PFSK-1 (cell line): ENCODE measurements around the gene PIGR.

Experiments
- FOXP2 ChIP-seq: optimal IDR thresholded peaks from 2 replicates; pipeline ENCODE3; 2011; ENCODE audit warnings: borderline replicate concordance, control low read depth, inconsistent platforms; ENCODE audit not compliant: insufficient read depth; ENCODE audit errors: extremely low read length, extremely low read depth
- POLR2AphosphoS5 ChIP-seq: IDR thresholded peaks from 2 replicates; pipeline ENCODE4 v1.6.1; 2012; ENCODE audit warnings: low read depth, mild to moderate bottlenecking, control low read depth, low read length, moderate library complexity
- SIN3A ChIP-seq: IDR thresholded peaks from 2 replicates; pipeline ENCODE4 v1.6.1; 2012; ENCODE audit warnings: mild to moderate bottlenecking, low read length, moderate library complexity, borderline replicate concordance; ENCODE audit not compliant: insufficient read depth
- TAF1 ChIP-seq: IDR thresholded peaks from 2 replicates; pipeline ENCODE4 v1.6.1; 2012; ENCODE audit warnings: low read length, control low read depth, borderline replicate concordance; ENCODE audit not compliant: insufficient read depth

DNA sequence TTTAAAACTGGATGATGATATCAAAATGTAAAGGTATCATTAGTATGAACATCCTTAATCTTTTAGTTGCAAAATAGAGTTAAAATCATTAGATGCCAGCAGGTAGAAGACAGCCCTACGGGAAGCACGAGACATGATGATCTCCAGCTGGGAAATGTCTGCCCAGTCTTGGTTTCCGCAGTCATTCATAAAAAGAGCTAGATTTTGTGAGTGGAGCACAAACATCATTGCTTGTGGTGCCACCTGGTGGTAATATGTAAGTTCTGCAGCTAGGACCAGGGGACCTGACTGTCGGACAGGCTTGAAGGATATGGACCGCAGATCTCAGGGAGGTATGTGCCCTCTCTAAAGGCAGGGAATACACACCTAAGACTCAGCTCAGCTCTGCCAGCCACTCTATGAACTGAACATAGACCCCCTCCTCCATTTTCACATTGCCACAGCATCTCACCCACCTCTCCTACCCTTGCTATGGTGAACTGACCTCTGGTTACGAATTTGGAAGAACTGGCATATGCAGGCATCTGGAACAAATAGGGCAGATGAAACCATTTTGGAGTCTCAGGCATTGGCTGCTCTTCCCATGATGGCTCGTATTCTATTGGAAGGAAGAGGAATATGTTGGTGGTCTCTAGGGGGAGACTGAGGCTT is 33.7 kb downstream of the PIGR start:
- TF ChIP-seq POLR2AphosphoS5 (no peak), SIN3A (no peak), TAF1 (no peak), FOXP2 (no peak)
